MM.1S (cell line): ENCODE data around the gene LARGE1.

Source experiments
- DNase-seq: peaks from one replicate; pipeline ENCODE4 v3.0.0-alpha.2; 2015
- H2AFZ ChIP-seq: fragments of 300-600 bp; sonication (generic); 2 replicates; pipeline ENCODE4 v1.6.0; 2016; ENCODE audit warnings: antibody characterized with exemption, low read length
- H3F3A ChIP-seq: fragments of 300-600 bp; sonication (generic); 2 replicates; pipeline ENCODE4 v1.6.1; 2016; ENCODE audit warnings: mild to moderate bottlenecking, antibody characterized with exemption, low read length, moderate library complexity, mixed read lengths; ENCODE audit not compliant: insufficient read depth
- H3K27ac ChIP-seq: fragments of 300-600 bp; sonication (generic); 2 replicates; pipeline ENCODE4 v1.5.1; 2016; ENCODE audit warnings: mild to moderate bottlenecking, low read length
- H3K27me3 ChIP-seq: fragments of 300-600 bp; sonication (generic); replicated peaks from 2 replicates; pipeline ENCODE4 v1.6.0; 2016; ENCODE audit warnings: low read length; ENCODE audit not compliant: insufficient read depth
- H3K36me3 ChIP-seq: fragments of 300-600 bp; sonication (generic); replicated peaks from 2 replicates; pipeline ENCODE4 v1.6.1; 2016; ENCODE audit warnings: mild to moderate bottlenecking, low read length, mixed read lengths; ENCODE audit not compliant: insufficient read depth
- H3K4me1 ChIP-seq: fragments of 300-600 bp; sonication (generic); 2 replicates; pipeline ENCODE4 v1.6.1; 2016; ENCODE audit warnings: low read length, mixed read lengths
- H3K4me2 ChIP-seq: fragments of 300-600 bp; sonication (generic); 2 replicates; pipeline ENCODE4 v1.6.0; 2016; ENCODE audit warnings: low read depth, low read length
- H3K4me3 ChIP-seq: fragments of 300-600 bp; sonication (generic); 2 replicates; pipeline ENCODE4 v1.5.1; 2016; ENCODE audit warnings: low read length, mixed read lengths
- H3K79me2 ChIP-seq: fragments of 300-600 bp; sonication (generic); 2 replicates; pipeline ENCODE4 v1.6.1; 2016; ENCODE audit warnings: mixed run types, low read length, mixed read lengths
- H3K9ac ChIP-seq: fragments of 300-600 bp; sonication (generic); 2 replicates; pipeline ENCODE4 v1.6.1; 2016; ENCODE audit warnings: low read length, mixed read lengths
- H3K9me2 ChIP-seq: fragments of 300-600 bp; sonication (generic); replicated peaks from 2 replicates; pipeline ENCODE4 v1.6.1; 2016; ENCODE audit warnings: mild to moderate bottlenecking, low read length, mixed read lengths; ENCODE audit not compliant: insufficient read depth
- H3K9me3 ChIP-seq: fragments of 300-600 bp; sonication (generic); replicated peaks from 2 replicates; pipeline ENCODE4 v1.6.1; 2016; ENCODE audit warnings: mild to moderate bottlenecking, low read length, mixed read lengths; ENCODE audit not compliant: insufficient read depth
- H4K20me1 ChIP-seq: fragments of 300-600 bp; sonication (generic); 2 replicates; pipeline ENCODE4 v1.6.1; 2016; ENCODE audit warnings: mild to moderate bottlenecking, low read length, moderate library complexity, mixed read lengths; ENCODE audit not compliant: insufficient read depth
- CTCF ChIP-seq: fragments of 300-600 bp; sonication (generic); IDR thresholded peaks from 2 replicates; pipeline ENCODE4 v1.5.1; 2016; ENCODE audit warnings: antibody characterized with exemption, low read length, mixed read lengths
- EZH2 ChIP-seq: fragments of 300-600 bp; sonication (generic); optimal IDR thresholded peaks from 2 replicates; pipeline ENCODE3; 2017; ENCODE audit warnings: low read depth, mild to moderate bottlenecking, antibody characterized with exemption, low read length, mixed read lengths
- EZH2phosphoT487 ChIP-seq: fragments of 300-600 bp; sonication (generic); IDR thresholded peaks from 2 replicates; pipeline ENCODE4 v1.6.1; 2018; ENCODE audit warnings: antibody characterized with exemption, low read length

The LARGE1 gene

GRCh38 chr22:33677536-33677935, 242.7 kb downstream of the LARGE1 start:
- Histone ChIP-seq H3K9me2 (no peaks in the 10 kb centered on the region), H3K9ac (no peak overlapping the region), H3K4me3 (no peak overlapping the region), H3F3A (no peaks in the 10 kb centered on the region), H4K20me1 (peaks cover 5% of the 10 kb centered on the region; the same call in 1 of the 2 replicates), H3K36me3 (no peaks in the 10 kb centered on the region), H3K4me1 (no peaks in the 10 kb centered on the region), H3K27ac (no peak overlapping the region), H3K4me2 (no peak overlapping the region), H3K27me3 (no peaks in the 10 kb centered on the region), H3K79me2 (peaks cover 49% of the 10 kb centered on the region), H3K9me3 (no peaks in the 10 kb centered on the region), H2AFZ (no peak overlapping the region)
- TF ChIP-seq EZH2 (no peak), CTCF (no peak), EZH2phosphoT487 (no peak)
- no peak for DNase-seq

- Histone ChIP-seq H3K9me2 (no peaks in the 10 kb centered on the region), H3K4me1 (no peaks in the 10 kb centered on the region), H3K9ac (no peak overlapping the region), H3K36me3 (no peaks in the 10 kb centered on the region), H3K4me3 (no peak overlapping the region), H3K9me3 (no peaks in the 10 kb centered on the region), H3K4me2 (no peak overlapping the region), H4K20me1 (no peaks in the 10 kb centered on the region), H2AFZ (no peak overlapping the region), H3K79me2 (peaks cover 51% of the 10 kb centered on the region), H3K27ac (no peak overlapping the region), H3F3A (no peaks in the 10 kb centered on the region), H3K27me3 (no peaks in the 10 kb centered on the region)
- no peak for DNase-seq
- TF ChIP-seq EZH2 (no peak), CTCF (no peak), EZH2phosphoT487 (no peak)
Measured at GRCh38 chr22:33674357-33674756, 245.9 kb downstream of the LARGE1 start.

GRCh38 chr22:33669746-33670145, 250.5 kb downstream of the LARGE1 start:
- Histone ChIP-seq H3K79me2 (peaks cover 62% of the 10 kb centered on the region), H3F3A (no peaks in the 10 kb centered on the region), H4K20me1 (0 out of 2 replicates have a peak, but pooled peaks cover 5% of the 10 kb centered on the region), H2AFZ (no peak overlapping the region), H3K4me1 (0 out of 2 replicates have a peak, but pooled peaks cover 3% of the 10 kb centered on the region), H3K4me2 (no peak overlapping the region), H3K27me3 (no peaks in the 10 kb centered on the region), H3K4me3 (no peak overlapping the region), H3K9me3 (no peaks in the 10 kb centered on the region), H3K9me2 (no peaks in the 10 kb centered on the region), H3K9ac (no peak overlapping the region), H3K27ac (no peak overlapping the region), H3K36me3 (no peaks in the 10 kb centered on the region)
- TF ChIP-seq EZH2: no peak
- no peak for TF ChIP-seq CTCF
- TF ChIP-seq EZH2phosphoT487: no peak
- no peak for DNase-seq
